ENCODE measurements around the gene C15orf61.
A peak's percentile ranks its signal among the peaks of the same experiment; 100 is the strongest.

C15orf61 gene

DNA sequence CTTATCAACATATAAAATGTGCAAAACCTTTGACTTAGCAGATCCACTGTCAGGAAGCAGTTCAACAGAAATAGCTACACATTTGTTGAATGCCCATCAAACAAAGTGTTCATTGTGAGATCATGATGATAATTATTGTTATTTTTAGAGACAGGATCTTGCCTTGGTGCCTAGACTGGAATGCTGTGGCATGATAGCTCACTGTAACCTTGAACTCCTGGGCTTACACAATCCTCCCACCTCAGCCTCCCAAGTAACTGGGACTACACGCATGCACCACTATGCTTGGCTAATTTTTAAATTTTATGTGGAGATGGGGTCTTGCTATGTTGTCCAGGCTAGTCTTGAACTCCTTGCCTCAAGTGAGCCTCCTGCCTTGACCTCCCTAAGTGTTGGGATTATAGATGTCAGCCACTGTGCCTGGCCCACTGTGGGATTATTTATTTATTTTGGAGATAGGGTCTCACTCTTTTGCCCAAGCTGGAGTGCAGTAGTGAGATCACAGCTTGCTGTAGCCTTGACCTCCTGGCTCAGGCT, 30.3 kb downstream of the C15orf61 start:
- no peak for DNase-seq

DNA sequence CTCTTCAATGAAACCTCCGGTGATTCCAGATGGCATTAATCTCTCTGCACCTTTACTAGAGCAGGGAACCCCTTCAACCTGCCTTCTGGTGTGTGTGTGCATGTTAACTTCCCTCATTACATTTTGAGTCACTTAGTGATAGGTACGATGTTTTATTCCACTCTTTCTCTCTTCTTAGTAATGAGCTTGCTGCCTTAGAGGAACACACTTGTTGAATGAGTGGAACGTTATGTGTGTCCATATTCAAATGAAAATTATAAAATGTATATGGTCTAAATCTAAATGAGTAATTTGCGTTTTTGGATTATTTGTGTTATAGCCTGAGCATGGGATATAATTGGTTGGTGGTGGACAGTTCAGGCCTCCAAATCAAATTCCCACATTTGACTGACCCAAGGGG, 33.6 kb downstream of the C15orf61 start:
- DNase-seq, result no peak

DNA sequence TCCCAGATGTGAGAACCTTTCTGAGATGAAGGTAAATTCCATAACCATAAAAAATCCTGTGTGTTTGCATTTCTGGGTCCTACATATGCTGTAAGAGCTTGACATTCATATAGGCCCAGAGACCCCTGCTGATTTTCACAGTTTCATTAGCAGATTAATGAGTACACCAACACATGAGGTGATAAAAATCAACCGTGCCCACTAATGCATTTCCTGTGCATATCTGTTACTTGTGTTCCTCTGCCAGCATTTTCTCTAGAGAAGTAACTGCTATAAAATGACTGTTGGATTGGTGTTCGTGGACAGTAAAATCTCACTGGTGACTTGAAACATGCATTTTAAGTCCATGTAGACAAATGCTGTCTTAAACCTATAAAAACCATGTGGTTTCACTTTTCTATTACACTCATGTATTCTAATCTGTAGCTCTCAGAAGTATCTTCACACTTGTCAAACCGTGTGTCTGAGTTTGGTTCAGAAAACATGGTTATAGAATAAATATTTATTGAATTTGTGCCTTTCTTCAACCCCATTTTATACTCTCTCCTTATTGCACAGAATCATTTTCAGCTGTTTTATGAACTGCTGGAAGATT, 36.1 kb downstream of the C15orf61 start:
- DNase-seq, result no peak

DNA sequence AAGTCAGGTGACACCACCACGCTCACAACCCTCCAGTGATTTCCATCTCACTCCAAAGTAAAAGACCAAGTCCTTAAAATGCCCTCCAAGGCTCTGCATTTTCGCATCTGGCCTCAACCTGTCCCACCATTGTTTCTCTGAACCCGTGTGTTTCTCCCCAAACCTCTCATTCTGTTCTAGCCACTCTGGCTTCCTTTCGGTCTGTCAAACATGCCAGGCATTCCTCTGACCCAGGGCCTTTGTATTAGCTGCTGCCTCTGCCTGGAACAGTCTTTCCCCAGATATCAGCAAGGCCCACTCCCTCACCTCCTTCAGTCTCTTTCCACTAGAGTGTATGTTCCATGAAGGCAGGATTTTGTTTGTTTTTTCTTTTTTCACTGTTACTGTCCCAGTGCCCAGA, 37.6 kb downstream of the C15orf61 start:
- DNase-seq, result no peak

DNA sequence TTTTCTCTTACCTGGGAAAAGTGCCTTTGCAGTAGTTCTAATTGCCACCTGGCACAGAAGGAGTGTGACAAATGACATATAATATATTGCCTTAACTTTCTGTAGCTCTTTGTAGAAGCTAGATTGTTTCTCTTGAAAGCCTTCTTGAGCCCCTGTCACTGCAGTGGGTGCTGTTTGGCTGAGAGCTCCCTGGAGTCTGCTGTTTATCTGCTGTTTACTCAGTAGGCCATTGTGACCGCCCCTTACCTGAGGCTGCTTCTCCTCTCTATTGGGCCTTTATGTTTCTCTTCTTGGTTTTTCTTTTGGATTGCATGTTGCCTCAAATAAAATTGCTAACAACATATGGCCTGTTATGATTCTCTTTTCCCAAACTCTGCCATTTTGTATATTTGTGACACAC, 38.2 kb downstream of the C15orf61 start:
- no peak for DNase-seq

DNA sequence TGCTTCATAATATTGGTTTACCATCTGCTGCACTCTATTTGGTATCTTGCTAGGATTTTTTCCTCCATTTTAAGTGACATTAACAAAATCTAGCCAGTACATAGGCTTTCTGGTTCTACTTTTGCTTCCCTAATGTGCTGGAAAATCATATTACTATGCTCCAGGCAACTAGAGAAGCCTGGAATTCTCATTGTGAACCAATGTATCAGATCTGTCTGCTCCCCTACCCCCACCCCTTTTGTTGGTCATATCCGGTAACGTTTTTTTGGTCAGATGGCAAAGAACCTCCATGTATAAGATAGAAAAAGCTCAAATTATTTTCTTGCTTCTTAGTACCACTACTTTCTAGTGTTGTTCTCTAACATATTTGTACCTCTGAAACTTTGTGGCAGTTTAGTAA, 38.6 kb downstream of the C15orf61 start:
- DNase-seq, result no peak

DNA sequence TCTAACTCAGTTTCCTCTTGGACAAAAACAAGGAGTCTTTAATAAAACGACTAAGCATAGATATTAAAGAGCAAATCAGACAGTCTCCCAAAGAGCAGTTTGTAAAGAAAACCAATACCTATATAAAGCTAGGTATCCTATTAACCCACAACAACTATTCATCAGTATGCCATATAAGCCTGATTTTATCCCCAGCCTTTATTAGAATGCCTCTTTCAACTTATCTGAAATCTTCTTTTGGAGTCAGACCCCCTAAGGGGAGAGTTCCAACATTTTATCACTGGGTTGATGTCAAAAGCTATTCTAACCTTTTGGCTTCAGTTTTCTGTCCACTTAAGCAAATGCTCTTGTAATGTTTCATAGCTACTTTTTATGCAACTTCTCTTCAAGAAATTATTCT, 39.4 kb downstream of the C15orf61 start:
- DNase-seq, result no peak

DNA sequence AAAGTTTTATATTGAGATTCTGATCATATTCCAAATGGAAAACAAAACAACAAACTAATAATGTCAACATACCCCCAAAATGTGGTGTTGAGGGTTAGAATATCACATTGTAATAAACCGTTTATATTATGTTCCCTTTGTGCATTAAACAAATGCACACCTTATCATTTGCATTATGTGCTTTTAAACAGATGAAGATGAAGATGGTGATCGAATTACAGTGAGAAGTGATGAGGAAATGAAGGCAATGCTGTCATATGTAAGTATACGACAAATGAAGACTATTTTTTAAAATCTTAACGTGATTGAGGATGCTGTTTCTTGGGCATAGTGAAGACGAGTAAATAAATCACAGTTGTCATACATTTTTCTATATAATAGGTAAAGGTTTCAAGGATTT, 42.2 kb downstream of the C15orf61 start:
- DNase-seq, result no peak

DNA sequence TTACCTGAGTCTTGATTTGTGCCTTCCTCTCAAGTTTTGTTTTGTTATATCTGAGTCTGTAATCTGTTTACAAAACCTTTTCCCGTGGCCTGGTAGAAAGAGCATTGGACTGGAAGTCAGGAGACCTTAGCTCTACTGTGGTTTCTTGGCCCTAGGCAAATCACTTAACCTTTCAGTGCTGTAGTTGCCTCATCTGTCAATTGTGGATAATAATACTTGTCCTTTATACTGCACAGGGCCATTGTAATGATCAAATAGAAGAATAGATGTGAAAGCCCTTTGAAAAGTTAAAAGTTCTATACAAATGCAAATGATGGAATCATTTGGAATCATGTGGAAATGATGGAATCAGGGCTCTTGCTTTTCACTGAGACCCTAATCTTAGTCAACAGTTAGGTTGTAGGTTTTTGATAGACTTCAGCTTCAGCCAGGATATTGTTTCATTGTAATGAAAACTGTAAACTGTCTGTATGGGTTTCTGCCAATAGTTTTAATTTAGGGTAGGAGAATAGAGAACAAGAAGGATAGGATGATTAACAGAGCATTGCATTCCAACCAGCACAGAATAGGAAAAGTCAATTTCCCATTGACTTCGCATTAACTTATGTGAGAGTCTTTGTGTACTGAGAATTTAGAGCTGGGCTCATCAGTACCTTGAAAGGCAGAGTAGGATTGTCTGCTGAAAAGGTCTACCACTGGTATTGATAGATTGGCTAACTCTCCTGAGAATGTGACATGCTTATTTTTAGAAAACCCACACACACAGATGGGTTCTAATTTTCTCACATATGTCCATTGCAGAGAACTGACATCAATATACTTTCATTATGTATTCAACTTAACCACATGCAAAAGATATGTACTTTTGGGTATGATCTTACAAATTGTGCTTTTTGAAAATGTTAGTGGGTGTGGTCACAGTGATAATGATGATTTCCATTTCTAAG, 43.4 kb downstream of the C15orf61 start:
- no peak for DNase-seq

DNA sequence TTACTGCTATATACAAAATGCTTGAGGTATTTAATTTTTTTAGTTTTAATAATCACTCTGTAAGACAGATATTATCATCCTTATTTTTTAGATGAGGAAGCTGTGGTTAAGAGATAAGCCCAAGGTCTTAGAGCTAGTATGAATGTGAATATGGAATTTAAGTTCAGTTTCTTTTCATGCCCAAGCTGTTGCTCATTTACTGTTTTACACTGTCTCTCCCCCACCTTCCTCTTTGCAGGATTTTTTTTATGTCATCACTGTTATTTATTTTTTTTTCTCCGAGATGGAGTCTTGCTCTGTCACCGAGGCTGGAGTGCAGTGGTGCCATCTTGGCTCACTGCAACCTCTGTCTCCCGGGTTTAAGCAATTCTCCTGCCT, 44.0 kb downstream of the C15orf61 start:
- DNase-seq, result no peak

DNA sequence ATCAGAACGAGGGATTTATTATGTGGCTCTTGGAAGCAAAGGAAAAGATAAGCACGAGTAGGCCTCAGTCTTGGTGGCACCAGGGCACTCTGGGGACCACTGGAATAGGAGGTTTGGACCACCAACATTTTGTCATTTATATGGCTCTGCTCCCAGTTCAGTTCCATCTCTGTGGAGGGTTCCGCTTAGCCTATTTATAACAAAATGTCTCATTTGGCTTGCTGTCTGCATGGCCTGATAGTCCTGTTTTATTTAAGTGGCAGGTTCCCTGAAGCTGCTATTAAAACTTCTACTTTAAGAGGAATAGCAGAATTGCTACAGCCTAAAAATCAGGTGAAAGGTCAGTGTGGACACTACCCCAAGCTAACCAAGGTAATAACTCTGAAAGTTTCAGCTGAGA, 48.7 kb downstream of the C15orf61 start:
- DNase-seq, result no peak

DNA sequence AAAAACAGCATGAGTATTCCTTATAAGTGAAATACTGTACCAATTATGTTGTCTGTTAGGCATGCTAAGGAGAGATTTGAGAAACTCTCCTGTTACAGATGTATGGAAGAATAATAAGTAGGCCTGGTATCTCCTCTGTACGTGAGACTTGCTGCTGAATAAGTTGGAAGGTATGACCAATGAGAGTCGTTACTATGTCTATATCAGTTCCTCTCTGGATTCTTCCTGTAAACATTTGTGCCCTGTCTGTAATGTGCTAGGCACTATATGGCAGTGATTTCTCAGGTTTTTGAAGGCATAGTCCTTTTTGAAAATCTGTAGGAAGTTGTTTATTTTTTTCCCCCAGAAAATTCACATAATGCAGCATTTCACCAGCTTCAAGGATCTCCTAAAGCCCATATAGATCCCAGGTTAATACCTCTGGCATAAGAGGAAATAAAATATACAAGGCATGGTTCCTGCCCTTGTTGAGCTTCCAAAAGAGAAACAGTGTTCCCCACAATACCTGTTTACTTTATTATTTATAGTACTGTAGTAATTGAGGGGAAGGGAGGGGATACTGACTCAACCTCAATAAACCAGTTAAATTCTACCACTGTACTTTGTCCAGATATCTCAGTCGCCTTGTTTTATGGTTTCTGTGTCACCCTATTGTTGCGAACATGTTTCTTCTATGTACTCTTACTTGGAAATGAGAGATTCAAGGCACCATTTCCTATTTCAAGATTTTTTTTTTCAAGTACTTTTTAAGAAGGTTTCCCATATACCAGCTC, 50.1 kb downstream of the C15orf61 start:
- no peak for DNase-seq

DNA sequence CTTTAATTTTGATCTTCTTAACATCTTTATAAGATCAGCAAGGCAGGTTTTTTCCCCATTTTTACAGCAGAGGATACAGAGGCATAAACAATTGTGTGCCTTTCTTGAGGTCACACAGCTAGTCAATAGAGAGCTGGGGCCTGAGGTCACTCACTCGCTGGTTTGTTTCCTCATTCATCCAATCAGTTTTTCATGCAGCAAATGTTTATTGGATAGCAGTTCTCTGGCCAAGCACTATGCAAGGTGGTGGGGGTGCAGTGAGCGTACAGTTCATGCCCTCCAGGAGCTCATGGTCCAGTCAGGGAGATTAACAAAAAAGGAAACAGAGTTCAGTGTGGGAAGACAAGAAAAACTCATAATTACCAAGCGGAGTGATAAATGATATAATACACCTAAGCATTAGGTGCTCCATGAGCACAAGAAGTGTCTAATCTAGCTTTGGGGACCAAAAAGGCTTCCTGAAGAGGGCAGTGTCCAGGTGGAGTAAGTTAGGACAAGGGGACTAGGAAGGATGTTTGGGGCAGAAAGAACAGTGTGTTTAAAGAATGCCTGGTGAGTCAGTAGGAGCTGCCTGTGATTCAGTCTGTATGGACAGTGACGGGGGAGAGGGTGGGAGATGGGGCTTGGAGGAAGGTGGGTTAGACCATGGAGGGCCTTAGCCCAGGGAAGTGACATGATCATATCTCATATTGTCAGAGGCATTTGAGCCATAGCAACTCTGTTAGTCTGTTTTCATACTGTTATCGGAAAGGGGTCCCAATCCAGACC, 50.9 kb downstream of the C15orf61 start:
- DNase-seq, result no peak

DNA sequence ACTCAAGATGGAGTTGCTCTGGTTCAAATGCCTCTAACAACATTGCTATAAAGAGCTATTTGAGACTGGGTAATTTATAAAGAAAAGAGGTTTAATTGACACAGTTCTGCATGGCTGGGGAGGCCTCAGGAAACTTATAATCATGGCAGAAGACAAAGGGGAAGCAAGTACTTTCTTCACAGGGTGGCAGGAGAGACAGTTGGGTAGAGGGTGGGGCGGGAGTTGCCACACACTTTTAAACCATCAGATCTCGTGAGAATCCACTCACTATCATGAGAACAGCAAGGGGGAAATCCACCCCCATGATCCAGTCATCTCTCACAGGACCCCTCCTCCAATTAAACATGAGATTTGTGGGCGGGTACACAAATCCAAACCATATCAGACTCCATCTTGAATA, 52.3 kb downstream of the C15orf61 start:
- DNase-seq, result peak; percentile 28 to 36

DNA sequence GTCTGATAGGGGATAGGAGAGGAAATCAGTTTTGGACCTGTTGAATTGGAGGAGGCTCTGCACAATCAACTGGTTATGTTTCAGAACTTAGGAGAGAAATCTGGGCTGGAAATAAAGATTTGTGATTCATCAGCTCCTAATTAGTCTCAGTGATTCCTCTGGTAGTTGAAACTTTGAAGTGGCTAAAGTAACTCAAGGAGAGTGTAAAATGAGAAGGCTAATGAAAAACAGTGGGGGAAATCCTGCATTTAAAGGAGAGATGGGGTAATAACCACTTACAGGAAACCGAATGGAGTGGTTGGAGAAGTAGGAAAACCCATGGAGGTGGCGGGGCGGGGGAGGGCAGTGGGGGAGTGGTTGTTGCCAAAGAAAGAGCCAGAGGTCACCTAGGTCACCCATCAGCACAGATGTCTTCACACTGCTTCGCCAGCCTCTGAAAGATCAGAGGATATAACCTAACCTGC, 54.1 kb downstream of the C15orf61 start:
- peak; percentile 40 to 54 for DNase-seq

DNA sequence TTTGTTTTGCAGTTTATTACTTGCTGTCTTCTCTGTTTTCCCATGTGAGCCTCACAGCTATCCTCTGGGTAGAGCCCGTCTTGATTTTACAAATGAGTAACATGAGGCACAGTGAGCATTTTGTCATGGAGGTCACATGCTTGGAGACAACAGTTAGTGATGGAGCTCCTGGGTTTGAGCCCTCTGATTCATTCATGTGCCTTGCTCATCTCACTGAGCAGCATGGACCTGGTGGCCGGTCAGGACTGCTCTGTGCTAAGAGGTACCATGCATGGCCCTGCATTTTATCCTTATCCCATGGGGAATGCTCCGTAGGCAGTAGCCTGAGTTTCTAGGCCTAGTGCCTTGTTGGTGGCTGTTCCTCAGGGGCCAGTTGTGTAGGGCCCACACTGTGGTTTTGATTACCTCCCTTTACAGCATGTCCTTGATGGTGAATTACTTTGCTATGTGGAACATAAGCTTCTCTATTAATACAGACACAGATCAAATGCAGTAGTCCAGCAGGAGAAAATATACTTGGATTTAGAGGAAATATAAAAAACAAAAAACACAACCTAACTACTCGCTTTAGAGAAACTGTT, 57.2 kb downstream of the C15orf61 start:
- no peak for DNase-seq

DNA sequence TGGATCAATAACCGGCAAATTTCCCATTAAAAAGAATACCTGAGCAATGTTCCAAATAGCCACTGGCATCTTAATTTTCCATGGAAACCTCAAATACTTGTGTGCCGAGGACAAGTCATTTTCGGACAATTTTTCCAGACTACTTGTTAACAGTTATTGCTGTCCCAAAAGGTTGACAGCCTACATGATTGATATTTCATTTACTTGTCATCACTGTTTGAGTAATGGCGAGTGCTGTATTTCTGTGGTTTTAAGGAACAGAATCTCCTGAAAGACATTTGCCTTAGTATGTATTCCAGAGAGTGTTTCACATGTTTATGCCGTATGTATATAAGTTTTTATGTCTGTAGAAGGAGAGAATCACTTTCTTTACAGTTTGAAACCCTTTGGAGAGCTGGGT, 58.2 kb downstream of the C15orf61 start:
- DNase-seq, result no peak
